Ovary (tissue), 9 donors: ENCODE results near the gene RANBP9. TPM values are rescaled to one million over a fixed set of nuclear protein-coding genes. Genes with fewer than 3 reads are reported as not detected.

Source experiments
- DNase-seq, 5 donors: peaks; one replicate each; pipeline ENCODE4 v3.0.0-alpha.2; 2019 to 2020
- H3K27ac ChIP-seq, 2 donors: fragments of 200-600 bp; one replicate each; pipeline versions ENCODE4 v1.5.1 to v1.8.0; 2019 to 2022
- H3K27me3 ChIP-seq: fragments of 200-600 bp; one replicate; pipeline ENCODE4 v1.8.0; 2022
- H3K36me3 ChIP-seq: fragments of 200-600 bp; sonication (generic); one replicate; pipeline ENCODE4 v1.5.1; 2019
- H3K4me1 ChIP-seq: one replicate; pipeline ENCODE4 v1.8.1; 2013; ENCODE audit warnings: mild to moderate bottlenecking, moderate library complexity; ENCODE audit not compliant: insufficient read depth
- H3K4me3 ChIP-seq: fragments of 200-600 bp; sonication (generic); one replicate; pipeline ENCODE4 v1.5.1; 2017
- H3K9me3 ChIP-seq, 2 donors: fragments of 200-600 bp in 1 of 2; sonication (generic) in 1 of 2; one replicate each; pipeline versions ENCODE4 v1.5.1 to v1.8.1; 2013 to 2019; ENCODE audit warnings: mild to moderate bottlenecking in 1 of 2, moderate library complexity in 1 of 2
- EP300 ChIP-seq: sonication (generic); formaldehyde crosslinking; IDR thresholded peaks from one replicate; pipeline ENCODE4 v1.6.1; 2017; ENCODE audit warnings: antibody characterized with exemption
- POLR2A ChIP-seq: fragments of 450-650 bp; IDR thresholded peaks from one replicate; pipeline ENCODE4 v1.6.1; 2017; ENCODE audit warnings: antibody characterized with exemption, mild to moderate bottlenecking, moderate library complexity
- WGBS, 3 donors: extraction: QIAGEN DNeasy Blood & Tissue Kit in 1 of 3; methylation state at CpG; one replicate each; pipeline versions ENCODE4 v1.1.5 to v1.1.7; 2013 to 2017; 5-methylcytosine and 5-hydroxymethylcytosine counted together
- intact Hi-C, 4 donors: fragments of 100-400 bp; cut with DNase I; formaldehyde crosslinking; loops; one replicate each; pipeline versions ENCODE4 v1.11.0 to v1.15.1; 2022 to 2023
- polyA plus RNA-seq, 2 donors: library from polyadenylated mRNA; stranded (reverse); fragments of 200-250 nt in 1 of 2; fragments of 350-450 nt in 1 of 2; fragmentation: Illumina TruSeq in 1 of 2; extraction: RNeasy Lipid Tissue Mini Kit (QIAGEN cat#74804) in 1 of 2; gene quantifications; one replicate each; pipeline ENCODE4 v1.2.3, GENCODE V29; 2013 to 2014
- total RNA-seq, 7 donors: library from RNA; depleted of rRNA in 2 of 7; stranded (reverse); fragments of >200 nt in 2 of 7; fragmentation: NEBNext Ultra II Directional in 3 of 7; extraction: Animal tissue kit (Norgen Biotek cat#: 25700) in 3 of 7; gene quantifications; one replicate each; pipeline versions ENCODE4 v1.1.0 to v1.2.4, GENCODE V29; 2016 to 2023
- TF ChIP-seq, protein P1 (sequence below), 3 donors: fragments of 450-650 bp in 2 of 3; fragments of 200-600 bp in 1 of 3; IDR thresholded peaks; one replicate each; pipeline versions ENCODE4 v1.5.1 to v1.8.0; 2016 to 2022; ENCODE audit warnings: antibody characterized with exemption in 3 of 3, mild to moderate bottlenecking in 1 of 3
- donor health status: DM: no; HTN: no; CAD: no; lungs with moderate emphysema.
- donor health status: DM: no; HTN: no; CAD: no.
- donor health status: Bipolar disorder and iron deficiency.
- donor health status: DM: yes; HTN: yes; CAD: no.
- donor health status: DM: no; HTN: no; CAD: no.
- donor health status: DM: yes; HTN: yes; CAD: no.

Gene RANBP9
- total and polyA plus RNA-seq, 9 donors, result 24.8 to 50.6 (median 37.0) TPM

DNA sequence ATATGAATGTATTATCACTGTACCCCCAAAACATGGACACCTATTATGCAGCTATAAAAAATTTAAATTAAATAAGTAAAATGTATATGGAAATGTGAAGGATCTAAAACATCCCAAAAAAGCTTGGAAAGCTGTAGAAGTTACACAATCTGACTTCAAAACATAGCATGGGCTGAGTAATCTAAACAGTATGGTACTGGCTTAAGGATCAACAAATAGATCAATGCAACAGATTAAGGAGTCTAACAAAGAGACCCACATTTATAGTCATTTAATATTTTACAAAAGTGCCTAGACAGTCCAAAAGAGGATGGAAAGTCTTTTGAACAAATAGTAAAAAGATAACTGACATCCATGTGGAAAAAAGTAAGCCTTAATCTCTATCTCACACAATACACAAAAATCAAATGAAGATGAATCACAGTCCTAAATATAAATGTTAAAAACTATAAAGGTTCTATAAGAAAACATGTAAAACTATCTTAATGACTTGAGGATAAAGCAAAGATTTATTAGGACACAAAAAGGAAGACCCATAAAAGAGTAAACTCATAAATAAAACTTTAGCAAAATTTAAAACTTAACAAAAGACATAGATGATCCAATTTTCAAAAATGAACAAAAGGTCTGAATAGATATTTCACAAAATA lies 46.8 kb downstream of the RANBP9 start:
- Histone ChIP-seq H3K36me3 (no peaks in the 10 kb centered on the region), H3K4me3 (no peak overlapping the region), H3K27ac (no peak overlapping the region), H3K9me3 (no peaks in the 10 kb centered on the region), H3K27me3 (no peaks in the 10 kb centered on the region), H3K4me1 (peaks cover 2% of the 10 kb centered on the region)
- DNase-seq, result no peak
- intact Hi-C loops, result no loop called here
- TF ChIP-seq, protein P1, sequence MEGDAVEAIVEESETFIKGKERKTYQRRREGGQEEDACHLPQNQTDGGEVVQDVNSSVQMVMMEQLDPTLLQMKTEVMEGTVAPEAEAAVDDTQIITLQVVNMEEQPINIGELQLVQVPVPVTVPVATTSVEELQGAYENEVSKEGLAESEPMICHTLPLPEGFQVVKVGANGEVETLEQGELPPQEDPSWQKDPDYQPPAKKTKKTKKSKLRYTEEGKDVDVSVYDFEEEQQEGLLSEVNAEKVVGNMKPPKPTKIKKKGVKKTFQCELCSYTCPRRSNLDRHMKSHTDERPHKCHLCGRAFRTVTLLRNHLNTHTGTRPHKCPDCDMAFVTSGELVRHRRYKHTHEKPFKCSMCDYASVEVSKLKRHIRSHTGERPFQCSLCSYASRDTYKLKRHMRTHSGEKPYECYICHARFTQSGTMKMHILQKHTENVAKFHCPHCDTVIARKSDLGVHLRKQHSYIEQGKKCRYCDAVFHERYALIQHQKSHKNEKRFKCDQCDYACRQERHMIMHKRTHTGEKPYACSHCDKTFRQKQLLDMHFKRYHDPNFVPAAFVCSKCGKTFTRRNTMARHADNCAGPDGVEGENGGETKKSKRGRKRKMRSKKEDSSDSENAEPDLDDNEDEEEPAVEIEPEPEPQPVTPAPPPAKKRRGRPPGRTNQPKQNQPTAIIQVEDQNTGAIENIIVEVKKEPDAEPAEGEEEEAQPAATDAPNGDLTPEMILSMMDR (IDR thresholded peaks at IDR 0.05), result no peak
- TF ChIP-seq POLR2A (no peak), EP300 (no peak)

DNA sequence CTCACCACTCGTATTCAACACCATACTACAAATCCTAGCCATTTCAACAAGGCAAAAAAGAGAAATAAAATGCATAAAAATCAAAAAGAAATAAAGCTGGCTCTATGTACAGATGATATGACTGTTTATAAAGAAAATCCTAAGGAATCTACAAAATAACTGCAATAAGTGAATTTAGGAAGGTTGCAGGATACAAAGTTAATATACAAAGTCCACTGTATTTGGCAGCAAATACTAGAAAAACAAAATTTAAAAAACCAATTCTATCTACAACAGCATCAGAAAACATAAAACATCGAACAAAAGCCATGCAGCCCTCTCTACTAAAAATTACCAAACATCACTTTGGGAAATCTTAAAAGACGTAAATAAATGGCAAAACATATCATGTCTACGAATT lies 47.6 kb downstream of the RANBP9 start:
- WGBS, 3 donors, result 89 to 92% (median 92%) methylated on average over 4 of the region's 4 CpGs
- Histone ChIP-seq H3K27ac (no peak overlapping the region), H3K4me3 (no peak overlapping the region), H3K27me3 (no peaks in the 10 kb centered on the region), H3K4me1 (peaks cover 2% of the 10 kb centered on the region), H3K9me3 (no peaks in the 10 kb centered on the region), H3K36me3 (no peaks in the 10 kb centered on the region)
- TF ChIP-seq EP300, result no peak
- TF ChIP-seq, protein P1 (IDR thresholded peaks at IDR 0.05), result no peak
- TF ChIP-seq POLR2A, result no peak
- DNase-seq, result no peak
- intact Hi-C loops, result no loop called here

DNA sequence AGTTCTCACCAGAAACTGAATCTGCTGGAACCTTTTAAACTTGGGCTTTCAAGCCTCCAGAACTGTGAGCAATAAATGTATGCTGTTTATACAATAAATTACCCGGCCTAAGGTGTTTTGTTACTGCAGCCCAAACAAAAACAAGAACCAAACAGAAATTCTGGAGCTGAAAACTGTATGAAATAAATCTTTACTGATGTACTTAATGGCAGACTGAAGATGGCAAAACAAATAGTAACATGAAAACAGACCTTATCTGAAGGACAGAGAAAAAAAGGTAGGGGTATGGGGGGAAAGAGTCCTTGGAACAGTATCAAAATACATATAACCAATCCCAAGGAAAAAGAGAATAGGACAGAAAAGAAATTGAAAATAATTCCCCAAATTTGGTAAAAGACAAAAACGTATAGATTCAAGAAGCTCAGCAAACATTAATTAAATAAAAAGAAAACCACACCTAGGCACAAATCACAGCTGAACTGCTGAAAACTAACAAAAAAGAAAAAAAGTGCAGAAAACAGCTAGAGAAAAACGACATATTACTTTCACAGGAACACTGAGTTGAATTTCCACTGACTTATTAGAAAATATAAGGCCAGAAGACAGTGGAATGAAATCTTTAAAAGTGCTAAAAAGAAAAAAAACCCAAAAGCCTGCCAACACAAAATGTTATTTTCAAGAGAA lies 48.8 kb downstream of the RANBP9 start:
- Histone ChIP-seq H3K4me1 (peaks cover 2% of the 10 kb centered on the region), H3K27me3 (no peaks in the 10 kb centered on the region), H3K9me3 (no peaks in the 10 kb centered on the region), H3K4me3 (no peak overlapping the region), H3K36me3 (no peaks in the 10 kb centered on the region), H3K27ac (no peak overlapping the region)
- WGBS, 3 donors, result 63 to 74% (median 67%) methylated on average over 3 of the region's 3 CpGs
- TF ChIP-seq EP300 (no peak), POLR2A (no peak)
- TF ChIP-seq, protein P1 (IDR thresholded peaks at IDR 0.05), result no peak
- no peak for DNase-seq
- intact Hi-C loops, result no loop called here

DNA sequence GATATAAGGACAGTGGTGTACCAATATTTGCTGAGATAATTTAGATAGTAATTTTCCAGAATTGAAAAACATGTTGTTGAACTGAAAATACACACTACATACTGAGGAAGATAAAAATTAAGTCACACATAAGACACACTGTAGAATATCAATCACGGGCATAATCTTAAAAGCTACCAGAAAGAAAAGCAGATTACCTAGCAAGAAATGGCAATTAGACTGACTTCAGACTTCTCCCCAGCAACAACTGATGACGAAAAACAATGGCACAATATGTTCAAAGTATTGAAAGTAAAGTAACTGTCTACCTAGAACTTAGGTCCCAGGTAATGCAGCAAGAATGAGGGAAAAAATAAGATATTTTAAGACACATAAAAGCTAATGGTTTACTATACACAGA lies 50.0 kb downstream of the RANBP9 start:
- no peak overlapping the region for H3K27ac ChIP-seq
- H3K4me3 ChIP-seq, result no peak overlapping the region
- no peaks in the 10 kb centered on the region for H3K9me3 ChIP-seq
- 93 to 98% (median 97%) methylated on average over 2 of the region's 2 CpGs for WGBS, 3 donors
- TF ChIP-seq EP300 (no peak), POLR2A (no peak)
- TF ChIP-seq, protein P1 (IDR thresholded peaks at IDR 0.05), result no peak
- intact Hi-C loops, result no loop called here
- no peak for DNase-seq
- no peaks in the 10 kb centered on the region for H3K27me3 ChIP-seq
- H3K36me3 ChIP-seq, result no peaks in the 10 kb centered on the region
- H3K4me1 ChIP-seq, result peaks cover 2% of the 10 kb centered on the region
